NCI-H2227 treated with DMSO at 0.1 percent for 48 hours (cell line): ENCODE measurements around the gene GLI1.
"Not testable (repeated sequence)": the region's sequence is repeated elsewhere in the genome, so short reads cannot be mapped to it uniquely, and the experiment has no call there.

Experiments
- DNase-seq: peaks from one replicate; lab custom pipeline; 2025; lab: John Stamatoyannopoulos, UW

Gene GLI1

GRCh38 chr12:57459750-57460467 lies at the start of gene GLI1:
Gene GLI1 (plus strand): TSS chr12:57459785. CDS start chr12:57463692, 3,907 bp downstream.
- DNase-seq, result no peak

DNA sequence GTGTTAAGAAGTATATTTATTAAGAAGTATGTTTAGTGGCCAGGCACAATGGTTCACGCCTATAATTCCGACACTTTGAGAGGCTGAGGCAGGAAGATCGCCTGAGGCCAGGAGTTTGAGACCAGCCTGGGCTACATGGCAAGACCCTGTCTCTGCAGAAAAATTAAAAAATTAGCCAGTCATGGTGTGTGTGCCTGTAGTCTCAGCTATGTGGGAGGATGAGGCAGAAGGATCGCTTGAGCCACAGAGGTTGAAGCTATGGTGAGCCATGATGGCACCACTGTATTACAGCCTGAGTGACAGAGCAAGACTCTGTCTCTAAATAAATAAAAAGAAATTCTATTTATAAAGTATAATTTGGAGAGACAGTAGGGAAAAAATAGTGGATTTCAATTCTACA lies 49.1 kb upstream of the GLI1 start:
- DNase-seq, result no peak

DNA sequence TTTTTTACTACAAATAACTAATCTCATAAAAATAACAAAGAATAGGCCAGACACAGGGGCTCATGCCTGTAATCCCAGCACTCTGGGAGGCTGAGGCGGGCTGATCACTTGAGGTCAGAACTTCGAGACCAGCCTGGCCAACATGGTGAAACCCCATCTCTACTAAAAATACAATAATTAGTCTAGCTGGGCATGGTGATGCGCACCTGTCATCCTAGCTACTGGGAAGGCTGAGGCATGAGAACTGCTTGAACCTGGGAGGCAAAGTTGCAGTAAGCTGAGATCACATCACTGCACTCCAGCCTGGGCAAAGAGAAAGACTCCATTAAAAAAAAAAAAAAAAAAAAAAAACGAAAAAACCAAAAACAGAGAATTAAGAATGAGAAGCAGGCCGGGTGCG lies 45.4 kb upstream of the GLI1 start:
- not testable (repeated sequence) for DNase-seq

GRCh38 chr12:57415088-57415487 lies 44.5 kb upstream of the GLI1 start:
- no peak for DNase-seq

- no peak for DNase-seq
Measured at GRCh38 chr12:57416039-57416996, 43.3 kb upstream of the GLI1 start.

DNA sequence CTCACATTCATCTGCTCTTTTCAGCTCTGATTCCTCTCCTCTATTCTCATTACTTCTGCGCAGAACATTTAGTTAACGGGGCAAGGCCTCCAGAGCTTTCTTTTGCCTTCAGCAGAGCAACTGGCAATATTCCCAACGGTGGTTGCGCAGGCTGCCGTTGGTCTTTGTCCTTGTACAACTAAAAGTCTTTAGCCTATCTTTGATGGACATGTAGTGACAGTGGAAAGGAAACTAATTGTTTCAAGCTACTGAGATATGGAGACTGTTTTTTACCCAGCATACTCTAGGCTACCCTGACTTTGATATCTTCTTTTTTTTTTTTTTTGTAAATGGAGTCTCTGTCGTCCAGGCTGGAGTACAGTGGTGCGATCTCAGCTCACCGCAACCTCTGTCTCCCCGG lies 41.3 kb upstream of the GLI1 start:
- no peak for DNase-seq

- no peak for DNase-seq
Measured at GRCh38 chr12:57419495-57419894, 40.1 kb upstream of the GLI1 start.

DNA sequence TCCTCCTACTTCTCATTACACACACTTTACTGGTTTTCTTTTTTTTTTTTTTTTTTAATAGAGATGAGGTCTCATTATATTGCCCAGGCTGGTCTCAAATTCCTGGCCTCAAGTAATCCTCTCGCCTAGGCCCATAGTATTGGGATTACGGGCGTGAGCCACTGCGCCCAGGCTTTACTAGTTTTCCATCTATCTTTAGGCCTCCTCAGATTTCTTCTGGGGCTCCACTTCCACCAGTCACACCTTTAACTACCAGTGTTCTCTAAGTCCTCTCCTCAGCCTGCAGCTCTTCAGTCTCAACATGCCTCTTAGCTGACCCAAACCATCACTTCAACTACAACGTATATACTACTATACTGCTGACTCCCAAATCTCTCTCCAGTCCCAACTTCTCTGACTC lies 39.1 kb upstream of the GLI1 start:
- no peak for DNase-seq

DNA sequence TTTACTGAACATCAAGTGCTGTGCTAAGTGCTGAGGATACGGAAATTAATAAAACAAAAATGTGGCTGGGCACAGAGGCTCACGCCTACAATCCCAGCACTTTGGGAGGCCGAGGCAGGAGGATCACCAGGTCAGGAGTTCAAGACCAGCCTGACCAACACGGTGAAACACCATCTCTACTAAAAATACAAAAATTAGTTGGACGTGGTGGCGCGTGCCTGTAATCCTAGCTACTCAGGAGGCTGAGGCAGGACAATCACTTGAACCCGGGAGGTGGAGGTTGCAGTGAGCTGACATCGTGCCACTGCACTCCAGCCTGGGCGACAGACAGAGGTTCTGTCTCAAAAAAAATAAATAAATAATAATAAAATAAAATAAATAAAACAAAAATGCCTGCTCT lies 32.6 kb upstream of the GLI1 start:
- DNase-seq, result not testable (repeated sequence)

- no peak for DNase-seq
Measured at GRCh38 chr12:57428965-57429364, 30.6 kb upstream of the GLI1 start.

DNA sequence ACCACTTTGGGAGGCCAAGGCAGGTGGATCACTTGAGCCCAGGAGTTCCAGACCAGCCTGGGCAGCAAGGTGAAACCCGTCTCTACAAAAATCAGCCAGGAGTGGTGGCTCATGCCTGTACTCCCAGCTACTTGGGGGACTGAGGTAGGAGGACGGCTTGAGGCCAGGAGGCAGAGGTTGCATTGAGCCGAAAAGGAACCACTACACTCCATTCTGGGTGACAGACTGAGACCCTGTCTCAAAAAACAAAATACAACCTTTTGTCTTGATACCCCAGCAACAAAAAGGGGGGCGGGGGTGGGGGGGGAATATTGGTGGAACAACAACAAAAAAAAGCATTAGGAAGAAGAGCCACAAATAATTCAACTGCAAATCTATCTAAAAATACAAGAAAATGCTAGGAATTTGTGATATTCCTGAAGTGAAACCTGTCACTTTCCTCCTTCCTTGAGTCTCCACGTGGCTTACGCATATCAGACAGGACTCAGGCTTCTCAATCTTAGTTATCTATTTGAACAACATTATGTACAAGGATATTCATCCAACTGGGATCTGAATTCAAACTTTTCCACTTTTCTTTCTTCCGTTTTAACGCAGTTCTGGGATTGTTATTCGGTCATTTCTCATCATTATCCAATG lies 30.0 kb upstream of the GLI1 start:
- no peak for DNase-seq

DNA sequence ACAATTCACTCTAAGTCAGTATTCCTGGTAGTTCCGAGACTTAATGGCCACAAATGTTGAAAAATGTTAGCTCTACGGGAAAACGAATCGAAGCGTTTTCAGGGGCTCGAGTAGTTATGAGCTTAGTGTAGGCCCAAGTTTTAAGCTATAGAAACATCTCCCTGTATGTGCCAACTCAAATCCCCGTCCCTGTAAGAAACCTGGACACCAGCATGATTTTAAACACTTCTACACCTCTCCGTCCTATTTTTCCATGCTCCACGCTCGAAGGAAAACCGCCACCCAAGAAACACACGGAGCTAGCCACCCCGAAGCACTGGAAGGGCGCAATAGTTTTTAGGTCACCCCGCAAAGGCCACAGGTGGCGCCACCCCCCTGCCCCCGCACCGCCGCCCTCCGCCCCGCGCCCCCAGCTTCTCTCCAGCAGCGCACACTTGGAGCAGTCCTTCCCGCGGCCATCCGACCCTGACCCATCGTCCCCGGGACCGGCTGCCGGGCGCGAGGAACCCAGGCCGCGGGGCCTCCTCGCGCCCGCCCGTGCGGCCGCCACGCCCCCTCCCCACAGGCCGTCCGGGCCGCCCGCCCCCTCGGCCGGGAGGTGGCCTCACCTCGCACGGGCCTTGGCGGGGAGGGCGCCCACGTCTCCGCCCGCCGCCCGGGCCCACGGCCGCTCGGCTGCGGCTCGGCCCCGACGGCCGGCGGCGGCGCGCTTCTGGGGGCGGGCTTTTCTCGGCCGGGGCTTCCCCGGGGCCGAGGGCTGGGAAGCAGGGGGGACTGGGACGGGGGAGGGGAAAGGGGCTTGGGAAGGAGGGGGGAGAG lies 29.3 kb upstream of the GLI1 start:
- no peak for DNase-seq

DNA sequence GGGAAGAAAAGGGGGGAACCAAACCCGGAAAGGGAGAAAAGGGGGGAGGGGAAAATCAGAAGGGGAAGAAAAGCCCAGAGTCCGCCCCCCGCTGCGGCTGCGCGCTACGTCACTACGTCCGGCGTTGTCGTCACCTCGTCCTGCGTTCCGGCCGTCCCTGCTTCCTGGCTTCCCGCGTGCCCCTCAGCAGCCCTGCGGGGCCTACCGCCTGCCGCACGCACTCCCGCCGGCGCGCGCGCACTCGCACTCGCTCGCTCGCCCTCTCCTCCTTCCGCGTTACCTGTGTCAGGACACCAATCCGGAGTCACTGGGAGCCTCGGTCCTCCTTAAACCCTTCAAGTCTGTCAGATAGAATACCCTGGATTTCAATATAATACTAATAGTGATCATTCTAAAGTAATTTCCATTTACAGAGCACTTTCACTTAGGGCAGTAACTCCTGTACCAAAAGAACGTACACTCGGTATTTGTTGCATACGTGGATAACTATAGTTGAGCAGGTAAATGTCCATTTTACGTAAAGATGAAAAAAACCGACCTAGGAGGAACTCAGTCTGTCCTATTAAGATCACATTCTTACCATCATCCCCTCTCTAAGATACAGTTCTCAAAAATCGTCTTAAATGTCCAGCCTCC lies 28.5 kb upstream of the GLI1 start, which contains the start of gene R3HDM2:
TSS of gene R3HDM2 (minus strand) at position 113 of the 636 bp plus-strand sequence. CDS start 120,615 bp downstream, outside the sequence.
- DNase-seq, result peak; percentile 83

GRCh38 chr12:57431654-57432188 lies 27.9 kb upstream of the GLI1 start:
- DNase-seq, result no peak

DNA sequence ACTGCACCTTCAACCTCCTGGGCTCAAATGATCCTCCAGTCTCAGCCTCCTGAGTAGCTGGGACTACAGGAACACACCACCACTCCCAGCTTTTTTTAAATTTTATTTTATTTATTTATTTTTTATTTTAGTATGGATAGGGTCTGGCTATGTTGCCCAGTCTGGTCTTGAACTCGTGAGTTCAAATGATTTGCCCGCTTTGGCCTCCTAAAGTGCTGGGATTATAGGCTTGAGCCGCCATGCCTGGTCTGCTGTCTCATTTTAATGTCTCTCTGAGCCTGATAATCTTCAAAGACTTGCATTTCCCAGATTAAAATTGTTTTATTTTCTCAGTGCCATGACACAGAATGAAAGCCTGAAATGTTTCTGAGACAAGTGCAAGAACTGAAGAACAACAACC lies 26.2 kb upstream of the GLI1 start:
- no peak for DNase-seq

DNA sequence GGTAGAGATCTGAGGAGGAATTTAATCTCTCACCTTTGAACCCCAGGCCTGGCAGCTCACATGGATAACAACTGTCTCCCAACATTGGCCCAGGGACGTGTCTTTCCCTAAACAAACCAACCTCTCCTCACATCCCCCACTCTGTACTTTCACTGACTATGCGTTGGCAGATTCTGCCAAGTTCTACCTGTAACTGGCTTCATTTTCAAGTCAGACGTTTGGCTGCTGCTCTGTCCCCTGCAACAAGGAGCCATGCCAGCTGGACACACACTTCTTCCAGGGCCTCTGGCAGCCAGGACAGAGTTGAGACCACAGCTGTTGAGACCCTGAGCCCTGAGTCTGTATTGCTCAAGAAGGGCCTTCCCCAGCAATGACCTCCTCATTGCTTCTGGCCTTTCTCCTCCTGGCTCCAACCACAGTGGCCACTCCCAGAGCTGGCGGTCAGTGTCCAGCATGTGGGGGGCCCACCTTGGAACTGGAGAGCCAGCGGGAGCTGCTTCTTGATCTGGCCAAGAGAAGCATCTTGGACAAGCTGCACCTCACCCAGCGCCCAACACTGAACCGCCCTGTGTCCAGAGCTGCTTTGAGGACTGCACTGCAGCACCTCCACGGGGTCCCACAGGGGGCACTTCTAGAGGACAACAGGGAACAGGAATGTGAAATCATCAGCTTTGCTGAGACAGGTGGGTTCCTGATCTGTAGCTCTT lies 24.9 kb upstream of the GLI1 start, which contains the start of gene INHBC:
TSS of gene INHBC (plus strand) at position 268 of the 707 bp plus-strand sequence. CDS start at position 371, 103 bp downstream.
- DNase-seq, result no peak

GRCh38 chr12:57435293-57435692 lies 24.3 kb upstream of the GLI1 start:
- DNase-seq, result no peak

GRCh38 chr12:57438400-57438799 lies 21.2 kb upstream of the GLI1 start:
- no peak for DNase-seq

- no peak for DNase-seq
Measured at GRCh38 chr12:57439762-57440266, 19.8 kb upstream of the GLI1 start.

GRCh38 chr12:57441393-57441792 lies 18.2 kb upstream of the GLI1 start:
- not testable (repeated sequence) for DNase-seq
